ENCODE data around the gene KRT75.
"Not testable (repeated sequence)": the region's sequence is repeated elsewhere in the genome, so short reads cannot be mapped to it uniquely, and the experiment has no call there.

Gene KRT75

GRCh38 chr12:52434081-52434733, at the start of gene KRT75:
TSS of gene KRT75 (minus strand) at chr12:52434371. CDS start at chr12:52434304, 67 bp downstream.
- no peak for DNase-seq

DNA sequence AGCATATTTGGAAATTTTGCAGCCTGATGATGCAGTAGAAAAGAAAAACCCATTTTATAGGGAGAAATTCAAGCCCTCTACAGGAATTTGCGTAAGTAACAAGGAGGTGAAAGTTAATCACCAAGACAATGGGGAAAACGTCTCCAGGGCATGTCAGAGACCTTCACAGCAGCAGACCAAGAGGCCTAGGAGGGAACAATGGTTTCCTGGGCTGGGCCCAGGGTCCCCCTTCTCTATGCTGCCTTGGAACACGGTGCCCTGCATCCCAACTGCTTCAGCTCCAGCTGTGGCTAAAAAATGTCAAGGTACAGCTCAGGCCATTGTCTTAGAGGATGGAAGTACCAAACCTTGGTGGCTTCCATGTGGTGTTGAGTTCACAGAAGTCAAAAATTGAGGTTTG, 45.9 kb upstream of the KRT75 start:
- no peak for DNase-seq

DNA sequence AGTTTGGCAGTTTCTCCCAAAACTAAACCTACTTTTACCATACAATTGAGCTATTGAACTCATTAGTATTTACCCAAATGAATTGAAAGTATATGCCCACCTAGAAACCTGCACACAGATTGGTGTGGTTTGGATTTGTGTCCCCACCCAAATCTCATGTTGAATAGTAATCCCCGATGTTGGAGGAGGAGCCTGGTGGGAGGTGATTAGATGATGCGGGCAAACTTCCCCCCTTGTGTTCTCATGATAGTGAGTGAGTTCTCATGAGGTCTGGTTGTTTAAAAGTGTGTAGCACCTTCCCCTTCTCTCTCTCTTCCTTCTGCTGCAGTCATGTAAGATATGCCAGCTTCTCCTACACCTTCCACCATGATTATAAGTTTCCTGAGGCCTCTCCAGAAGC, 43.5 kb upstream of the KRT75 start:
- DNase-seq = no peak

GRCh38 chr12:52474212-52474611, 40.0 kb upstream of the KRT75 start:
- no peak for DNase-seq

- DNase-seq = no peak
Measured at GRCh38 chr12:52473768-52474167, 39.6 kb upstream of the KRT75 start, which contains the start of gene KRT6C. TSS of gene KRT6C (minus strand) at chr12:52473805. CDS start at chr12:52473737, 68 bp downstream.

GRCh38 chr12:52469853-52470252, 35.7 kb upstream of the KRT75 start:
- DNase-seq = no peak

DNA sequence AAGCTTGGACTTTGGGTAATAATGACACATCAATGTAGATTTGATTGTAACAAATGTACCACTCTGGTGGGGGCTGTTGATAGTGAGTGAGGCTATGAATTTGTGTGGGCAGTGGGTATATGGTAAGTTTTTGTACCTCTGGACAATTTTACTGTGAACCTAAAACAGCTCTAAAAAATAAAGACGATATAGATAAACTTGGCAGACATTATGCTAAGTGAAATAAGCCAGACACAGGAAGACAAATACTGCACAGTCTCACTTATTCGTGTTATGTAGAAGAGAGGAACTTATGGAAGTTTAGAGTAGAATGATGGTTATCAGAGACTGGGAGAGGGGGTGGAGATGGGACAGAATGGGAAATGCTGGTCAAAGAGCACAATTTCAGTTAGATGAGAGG, 30.7 kb upstream of the KRT75 start:
- DNase-seq = no peak

GRCh38 chr12:52461693-52462092, 27.5 kb upstream of the KRT75 start:
- DNase-seq = no peak

GRCh38 chr12:52458861-52459260, 24.7 kb upstream of the KRT75 start:
- no peak for DNase-seq

- DNase-seq = no peak
Measured at GRCh38 chr12:52455821-52456220, 21.6 kb upstream of the KRT75 start.

DNA sequence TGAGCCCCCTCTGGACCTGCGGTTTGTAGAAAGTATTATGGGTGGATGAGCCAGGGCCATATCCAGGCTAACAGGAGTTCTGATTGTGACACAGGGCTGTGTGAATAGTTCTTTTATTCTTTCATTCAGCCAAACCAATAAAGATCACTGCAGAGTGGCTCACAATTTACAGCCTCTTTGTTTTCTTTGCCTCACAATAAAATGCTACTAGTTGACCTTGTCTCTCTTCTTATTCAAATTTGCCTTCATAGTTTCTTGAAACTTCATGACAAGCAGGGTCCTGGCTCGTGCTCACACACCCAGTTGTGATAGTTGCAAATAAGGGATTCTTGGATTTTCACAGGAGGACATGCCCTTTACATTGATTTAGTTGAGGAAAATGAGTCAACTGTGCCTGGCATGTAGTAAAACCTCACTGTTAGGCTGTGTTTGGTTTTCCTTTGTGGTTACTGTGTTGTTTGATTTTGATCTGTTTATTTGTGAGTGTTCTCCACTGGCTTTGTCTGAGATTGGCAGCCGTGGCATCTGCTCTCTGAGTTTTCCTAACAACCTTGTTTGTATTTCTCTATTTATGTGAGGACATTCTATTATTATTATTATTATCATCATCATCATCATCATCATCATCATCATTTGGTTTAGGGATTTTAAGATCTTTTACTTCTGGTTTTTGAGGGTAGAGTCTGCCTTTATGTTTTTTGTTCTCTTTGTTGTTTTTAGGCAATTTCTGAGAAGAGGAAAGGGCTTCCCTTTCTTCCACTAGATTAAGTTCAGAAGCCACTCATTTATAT, 20.4 kb upstream of the KRT75 start:
- DNase-seq = no peak

DNA sequence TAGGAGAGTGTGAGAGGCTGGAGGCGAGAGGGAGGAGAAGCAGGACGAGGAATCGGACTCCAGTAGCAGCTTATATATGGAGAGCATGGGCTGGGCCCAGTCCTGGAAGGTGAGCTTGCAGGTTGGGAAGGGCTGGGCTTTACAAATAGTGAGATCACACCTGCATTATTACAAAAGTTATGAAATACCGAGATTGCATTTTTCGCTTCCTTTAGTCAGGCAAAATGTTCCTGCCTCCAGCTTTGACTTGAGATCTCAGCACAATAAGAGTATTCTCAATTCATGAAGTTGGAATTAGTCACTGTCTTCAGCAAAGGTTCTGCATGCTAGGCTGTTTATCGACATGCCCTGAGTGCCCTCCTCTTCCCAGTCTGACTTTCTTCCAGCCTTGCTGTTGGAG, 17.9 kb upstream of the KRT75 start, which contains the start of gene KRT6B:
TSS of gene KRT6B (minus strand) at position 46 of the 400 bp plus-strand sequence. CDS start 68 bp downstream, outside the sequence.
- DNase-seq = no peak

DNA sequence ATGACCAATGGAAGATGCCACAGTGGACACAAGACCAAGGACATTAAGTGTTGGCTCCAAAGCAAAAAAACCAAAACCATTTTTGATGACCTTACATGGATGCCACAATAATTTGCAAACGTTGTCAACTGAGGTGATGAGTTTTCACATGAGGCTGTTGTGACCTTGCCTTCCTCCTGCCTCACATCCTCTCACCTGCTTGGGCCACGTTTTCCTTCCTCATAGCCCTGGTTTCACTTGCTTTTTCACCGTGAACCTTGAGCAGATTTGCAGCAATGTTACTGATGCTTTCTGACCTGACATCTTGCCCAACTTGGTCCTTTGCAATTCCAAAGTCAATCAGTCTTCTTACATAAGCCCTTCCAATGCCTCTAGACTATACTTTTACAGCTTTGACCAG, 14.1 kb upstream of the KRT75 start:
- no peak for DNase-seq

DNA sequence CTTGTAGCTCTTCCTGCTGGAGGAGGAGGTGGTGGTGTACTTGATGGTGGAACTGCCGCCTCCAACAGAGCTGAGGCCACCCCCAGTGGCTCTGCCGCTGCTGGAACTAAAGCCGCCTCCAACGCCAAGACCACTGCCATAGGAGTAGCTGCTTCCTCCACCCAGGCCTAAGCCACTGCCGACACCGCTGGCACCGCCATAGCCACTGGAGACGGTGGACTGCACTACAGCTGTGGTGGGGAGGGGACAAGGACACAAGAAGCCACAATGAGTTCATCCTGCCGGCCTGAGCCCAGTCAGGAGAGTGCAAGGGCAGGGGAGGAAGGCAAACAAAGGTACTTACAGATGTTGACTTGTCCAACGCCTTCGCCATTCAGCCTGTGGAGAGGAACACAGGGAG, 13.0 kb upstream of the KRT75 start:
- DNase-seq = not testable (repeated sequence)

DNA sequence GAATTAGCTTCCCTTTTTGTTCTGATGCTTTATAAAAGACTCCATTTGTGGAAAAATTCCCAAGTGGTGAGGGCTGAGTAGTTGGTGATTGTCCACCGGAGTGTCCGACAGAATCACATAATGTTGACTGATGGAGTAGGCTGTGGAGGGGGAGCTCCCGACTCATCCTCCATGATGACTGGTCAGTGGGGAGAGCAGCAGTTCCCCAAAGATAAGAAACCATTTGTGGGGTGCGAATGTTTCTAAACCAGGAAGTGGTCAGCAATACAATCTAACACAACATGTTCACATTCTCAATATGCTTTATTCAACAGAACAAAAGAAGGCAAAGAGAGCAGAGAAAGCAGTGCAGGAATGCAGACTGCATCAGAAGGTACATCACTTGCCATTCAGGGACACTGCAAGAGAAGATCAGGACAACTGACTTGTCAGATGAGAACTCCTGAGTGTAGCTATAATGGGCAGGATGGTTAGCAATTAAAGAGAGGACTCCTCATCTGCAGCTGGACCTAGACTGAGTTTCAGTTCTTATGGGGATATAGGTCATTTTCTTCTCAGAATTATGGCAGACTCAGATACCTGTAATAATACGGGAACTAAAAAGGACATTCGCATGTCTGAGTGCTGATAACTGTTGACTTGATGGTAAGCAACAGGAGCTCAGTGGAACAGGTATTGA, 12.3 kb upstream of the KRT75 start:
- DNase-seq = no peak

DNA sequence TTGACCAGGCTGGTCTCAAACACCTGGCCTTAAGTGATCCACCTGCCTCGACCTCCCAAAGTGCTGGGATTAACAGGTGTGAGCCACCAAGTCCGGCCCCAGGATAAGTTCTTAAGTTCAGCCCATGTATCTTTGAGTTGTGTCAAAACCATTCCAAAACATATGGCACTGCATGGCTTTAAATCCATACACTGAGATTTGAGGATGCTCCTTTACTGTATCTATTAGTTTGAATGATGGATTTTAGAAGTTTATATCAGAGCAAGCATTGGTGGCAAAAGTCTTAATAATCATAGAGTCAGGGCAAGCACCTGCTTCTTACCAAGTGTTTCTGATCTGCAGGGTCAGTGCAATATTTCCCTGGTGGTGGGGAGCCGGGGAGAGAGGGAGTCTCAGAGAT, 11.7 kb upstream of the KRT75 start:
- no peak for DNase-seq

DNA sequence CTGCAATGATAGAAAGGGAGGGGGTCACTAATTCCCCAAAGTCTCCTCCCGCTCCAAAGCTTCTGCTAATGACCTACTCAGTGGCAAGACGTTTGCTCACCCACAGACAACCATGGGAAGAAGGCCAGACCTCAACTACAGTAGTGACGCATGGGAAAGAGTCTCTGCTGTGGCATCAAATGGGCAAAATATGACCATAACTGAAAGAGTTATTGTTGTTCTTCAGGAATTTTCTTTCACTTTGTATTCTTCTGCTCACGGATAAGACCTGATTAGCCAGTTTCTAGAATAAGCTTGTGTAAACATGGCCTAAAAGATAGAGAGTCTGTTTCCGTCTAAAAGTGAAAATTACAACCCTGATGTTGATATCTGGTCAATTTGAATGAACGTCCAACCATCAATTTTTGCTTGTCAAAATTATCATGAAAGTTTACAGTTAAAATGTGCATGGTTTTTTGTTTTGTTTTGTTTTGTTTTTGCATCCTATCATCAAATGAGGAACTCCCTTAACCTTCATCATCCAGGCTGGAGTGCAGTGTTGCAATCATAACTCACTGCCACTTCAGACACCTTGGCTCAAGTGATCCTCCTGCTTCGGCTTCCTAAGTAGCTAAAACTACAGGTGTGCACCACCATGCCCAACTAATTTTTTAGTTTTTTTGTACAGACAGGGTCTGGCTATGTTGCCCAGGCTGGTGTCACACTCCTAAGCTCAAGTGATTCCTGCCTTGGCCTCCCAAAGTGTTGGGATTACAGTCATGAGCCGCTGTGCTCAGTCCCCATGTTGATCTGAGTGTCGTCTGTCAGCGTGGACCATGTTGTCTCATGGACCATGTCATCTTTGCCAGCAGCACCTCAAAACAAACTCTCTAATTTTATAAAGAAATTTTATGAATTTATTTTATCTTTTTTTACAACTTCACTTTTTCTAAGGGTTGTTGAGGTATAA, 10.8 kb upstream of the KRT75 start:
- DNase-seq = no peak

DNA sequence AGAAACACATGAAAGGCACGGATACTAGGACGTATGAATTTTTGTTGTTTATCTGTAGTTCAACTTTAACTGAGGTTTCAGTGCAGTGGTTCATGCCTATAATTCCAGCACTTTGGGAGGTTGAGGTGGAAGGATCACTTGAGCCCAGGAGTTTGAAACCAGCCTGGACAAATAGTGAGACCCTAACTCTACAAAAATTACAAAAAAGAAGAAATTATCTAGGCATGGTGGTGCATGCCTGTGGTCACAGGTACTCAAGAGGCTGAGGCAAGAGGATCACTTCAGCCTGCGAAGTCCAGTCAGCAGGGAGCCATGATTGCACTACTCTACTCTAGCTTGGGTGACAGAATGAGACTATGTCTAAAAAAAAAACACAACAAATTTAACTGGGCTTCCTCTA, 9.8 kb upstream of the KRT75 start:
- DNase-seq = no peak

GRCh38 chr12:52442600-52443061, 8.5 kb upstream of the KRT75 start:
- DNase-seq = no peak

- no peak for DNase-seq
Measured at GRCh38 chr12:52441320-52441911, 7.2 kb upstream of the KRT75 start.

DNA sequence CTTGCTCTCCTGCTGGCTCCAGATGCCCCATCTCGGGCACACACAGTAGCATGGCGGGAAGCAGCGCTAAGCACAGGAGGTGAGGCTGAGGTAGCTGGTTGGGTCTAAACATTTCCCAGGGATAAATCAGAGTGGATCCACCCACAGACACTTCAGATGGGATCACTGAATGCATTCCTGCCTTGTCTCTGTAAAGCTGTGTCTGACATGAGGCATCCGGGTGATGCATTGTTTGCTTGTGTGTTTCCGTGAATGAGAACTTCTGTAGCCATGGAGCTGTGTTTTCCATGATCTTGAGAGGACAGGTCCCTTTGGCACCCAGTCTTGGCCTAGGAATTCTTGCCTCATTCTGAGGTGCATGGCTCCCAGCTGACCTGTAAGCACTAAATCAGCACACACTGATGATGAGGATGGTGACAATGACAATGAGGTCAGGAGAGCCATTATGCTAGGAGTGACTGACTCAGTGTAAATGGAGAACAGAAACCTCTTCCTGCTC, 6.7 kb upstream of the KRT75 start:
- no peak for DNase-seq

DNA sequence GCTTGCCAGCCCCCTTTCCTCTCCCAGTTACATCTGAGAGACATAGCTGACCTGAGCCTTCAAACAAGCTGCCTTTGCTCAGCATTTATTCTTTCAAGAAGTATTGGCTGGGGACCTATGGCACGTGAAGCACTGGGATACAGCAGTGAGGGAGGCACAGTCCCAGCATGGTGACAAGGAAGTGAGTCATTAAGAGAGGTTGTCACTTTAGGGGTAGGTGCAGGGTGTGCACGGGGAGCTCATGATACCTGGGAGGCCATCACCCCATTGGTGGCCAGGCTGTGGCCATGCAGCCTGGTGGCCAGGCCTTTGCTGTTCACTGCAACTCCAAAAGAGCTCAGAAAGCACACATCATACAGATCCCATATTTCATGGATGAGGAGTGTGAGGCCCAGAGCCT, 5.7 kb upstream of the KRT75 start:
- no peak for DNase-seq

Data from femur (tissue), 1 donor.